ENCODE measurements around the gene TENT4B.
"Not testable (repeated sequence)": the region's sequence is repeated elsewhere in the genome, so short reads cannot be mapped to it uniquely, and the experiment has no call there.

The TENT4B gene

DNA sequence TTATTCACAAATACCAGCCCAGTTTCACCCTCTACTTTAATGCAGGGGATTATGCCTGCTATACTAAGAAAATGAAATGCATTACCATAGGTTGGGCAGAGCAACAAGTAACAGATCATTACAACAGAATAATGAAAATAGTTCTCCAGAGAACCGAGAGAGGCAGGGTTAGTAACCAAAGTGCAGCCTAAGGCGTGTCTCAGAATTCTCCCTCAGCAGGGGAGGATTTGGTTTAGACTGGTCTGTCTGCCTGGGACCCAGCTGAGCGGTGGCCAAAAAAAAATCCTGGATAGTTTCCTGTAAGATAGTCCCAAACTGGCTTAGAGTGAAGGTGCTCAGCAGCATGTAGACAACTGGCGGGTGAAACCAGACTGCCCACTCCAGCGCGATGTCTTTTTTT lies 82.5 kb downstream of the TENT4B start:
- TF ChIP-seq CTCF (conservative IDR thresholded peaks at IDR 0.05; ENCODE audit: control insufficient read depth, insufficient read depth, low read depth, low read length): no peak
- DNase-seq (ENCODE audit: low read depth): no peak
- H3K4me3 ChIP-seq (ENCODE audit: control insufficient read depth, low read depth, low read length): no peak overlapping the region

DNA sequence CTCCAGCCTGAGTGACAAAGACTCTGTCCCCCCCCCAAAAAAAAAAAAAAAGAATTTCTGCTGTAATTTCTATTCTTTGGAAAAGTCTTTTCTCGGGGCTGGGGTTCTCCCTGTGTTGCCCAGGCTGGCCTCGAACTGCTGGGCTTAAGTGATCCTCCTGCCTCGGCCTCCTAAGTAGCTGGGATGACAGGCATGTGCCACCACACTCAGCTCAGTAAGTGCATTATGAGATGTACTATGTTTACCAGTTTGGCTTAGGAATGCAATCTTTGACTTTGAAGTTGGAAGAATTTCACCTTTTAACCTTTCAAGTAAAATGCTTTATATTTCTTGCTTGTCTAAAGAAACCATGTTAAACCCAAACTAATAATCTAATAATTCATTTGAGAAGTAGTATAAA lies 85.2 kb downstream of the TENT4B start:
- no peak for TF ChIP-seq CTCF (conservative IDR thresholded peaks at IDR 0.05; ENCODE audit: control insufficient read depth, insufficient read depth, low read depth, low read length)
- DNase-seq (ENCODE audit: low read depth): no peak
- no peak overlapping the region for H3K4me3 ChIP-seq (ENCODE audit: control insufficient read depth, low read depth, low read length)

- H3K4me3 ChIP-seq (ENCODE audit: control insufficient read depth, low read depth, low read length): no peak overlapping the region
- DNase-seq (ENCODE audit: low read depth): no peak
- no peak for TF ChIP-seq CTCF (conservative IDR thresholded peaks at IDR 0.05; ENCODE audit: control insufficient read depth, insufficient read depth, low read depth, low read length)
These were observed 85.8 kb downstream of the TENT4B start for GRCh38 chr16:50238868-50239301.

DNA sequence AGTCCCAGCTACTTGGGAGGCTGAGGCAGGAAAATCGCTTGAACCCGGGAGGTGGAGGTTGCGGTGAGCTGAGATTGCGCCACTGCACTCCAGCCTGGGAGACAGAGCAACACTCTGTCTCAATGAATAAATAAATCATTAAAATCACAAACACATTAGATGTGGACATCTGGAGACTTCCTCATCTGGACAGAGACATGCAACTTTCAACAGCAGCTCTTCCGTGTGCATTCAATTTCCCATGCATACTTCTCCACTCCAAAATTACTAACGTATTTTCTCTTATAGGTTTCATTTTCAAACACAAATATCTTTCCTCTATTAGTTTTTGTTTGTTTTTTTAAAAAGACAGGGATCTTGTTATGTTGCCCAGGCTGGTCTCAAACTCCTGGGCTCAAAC lies 89.9 kb downstream of the TENT4B start:
- DNase-seq (ENCODE audit: low read depth): peak; percentile 53
- not testable (repeated sequence) for H3K4me3 ChIP-seq (ENCODE audit: control insufficient read depth, low read depth, low read length)

DNA sequence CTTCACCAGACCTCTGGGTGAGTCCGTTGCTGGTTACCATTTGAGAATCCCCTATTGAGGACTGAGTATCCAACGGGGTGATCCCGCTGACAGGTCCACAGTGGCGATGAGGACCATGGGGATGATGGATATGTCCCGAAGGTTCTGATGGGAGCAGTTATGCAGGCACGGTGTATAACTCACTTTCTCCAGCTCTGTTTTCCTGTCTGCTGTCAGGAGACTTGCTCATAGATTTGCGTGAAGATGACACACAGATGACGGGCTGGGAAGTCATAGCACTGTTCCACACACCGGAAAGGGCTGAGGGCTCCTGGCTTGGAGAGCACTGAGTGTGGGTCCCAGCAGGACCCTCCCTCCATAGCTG lies 91.0 kb downstream of the TENT4B start:
- H3K4me3 ChIP-seq (ENCODE audit: control insufficient read depth, low read depth, low read length): no peak overlapping the region
- TF ChIP-seq CTCF (conservative IDR thresholded peaks at IDR 0.05; ENCODE audit: control insufficient read depth, insufficient read depth, low read depth, low read length): no peak
- peak; percentile 84 for DNase-seq (ENCODE audit: low read depth)

GRCh38 chr16:50244504-50245416 lies 91.7 kb downstream of the TENT4B start:
- DNase-seq (ENCODE audit: low read depth): peak; percentile 18
- H3K4me3 ChIP-seq (ENCODE audit: control insufficient read depth, low read depth, low read length): peak overlapping the region; percentile 2
- TF ChIP-seq CTCF (conservative IDR thresholded peaks at IDR 0.05; ENCODE audit: control insufficient read depth, insufficient read depth, low read depth, low read length): no peak

DNA sequence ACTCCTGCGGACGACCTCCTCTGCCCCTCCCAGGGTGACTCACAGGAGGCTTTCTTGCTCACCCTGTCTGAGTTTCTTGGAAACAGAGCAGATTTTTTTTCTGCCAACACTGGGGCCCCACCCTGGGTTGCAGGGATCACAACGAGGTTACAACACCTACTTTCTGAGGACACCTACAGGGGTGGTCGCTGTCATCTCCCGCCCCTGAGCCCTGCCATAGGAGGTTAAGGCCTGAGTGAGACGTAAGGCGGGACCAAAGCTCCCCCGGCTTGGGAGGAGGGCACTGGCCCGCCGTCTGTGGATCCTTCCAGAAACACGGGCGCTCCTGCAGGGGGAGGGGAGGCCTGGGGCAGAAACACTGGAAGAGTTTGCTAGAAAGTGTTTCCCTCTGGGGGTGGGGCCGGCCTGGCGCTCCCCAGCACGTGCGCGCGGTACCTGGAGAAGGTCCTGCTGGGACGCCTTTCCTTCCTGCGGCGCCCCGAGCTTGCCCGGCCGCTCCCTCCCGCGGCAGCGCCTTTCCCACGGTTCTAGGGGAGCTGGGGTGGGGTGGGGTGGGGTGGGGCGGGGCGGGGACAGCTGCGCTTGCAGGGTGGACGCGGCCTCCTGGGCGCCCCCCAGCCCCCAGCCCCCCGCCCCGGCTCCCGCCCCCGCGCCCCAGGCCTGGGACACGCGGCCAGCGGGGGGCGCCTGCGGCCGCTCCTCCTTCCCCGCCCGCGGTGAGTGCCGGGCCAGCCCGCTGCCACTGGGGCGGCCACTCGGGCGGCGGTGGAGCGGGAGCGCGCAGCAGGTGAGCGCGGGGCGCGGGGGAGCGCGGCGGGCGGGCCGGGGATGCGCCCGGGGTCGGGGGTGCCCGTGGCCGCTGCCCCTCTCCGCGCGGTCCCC lies 92.6 kb downstream of the TENT4B start:
- H3K4me3 ChIP-seq (ENCODE audit: control insufficient read depth, low read depth, low read length): peak overlapping the region; percentile 63
- TF ChIP-seq CTCF (conservative IDR thresholded peaks at IDR 0.05; ENCODE audit: control insufficient read depth, insufficient read depth, low read depth, low read length): no peak
- peak; percentile 89 for DNase-seq (ENCODE audit: low read depth)
